Measurements from ENCODE around the gene LTBP2. TPM values are rescaled to one million over a fixed set of nuclear protein-coding genes. Genes with fewer than 3 reads are reported as not detected.

LTBP2 gene
- total RNA-seq, 1 experiment from 2014 or later = 30.0 TPM

DNA sequence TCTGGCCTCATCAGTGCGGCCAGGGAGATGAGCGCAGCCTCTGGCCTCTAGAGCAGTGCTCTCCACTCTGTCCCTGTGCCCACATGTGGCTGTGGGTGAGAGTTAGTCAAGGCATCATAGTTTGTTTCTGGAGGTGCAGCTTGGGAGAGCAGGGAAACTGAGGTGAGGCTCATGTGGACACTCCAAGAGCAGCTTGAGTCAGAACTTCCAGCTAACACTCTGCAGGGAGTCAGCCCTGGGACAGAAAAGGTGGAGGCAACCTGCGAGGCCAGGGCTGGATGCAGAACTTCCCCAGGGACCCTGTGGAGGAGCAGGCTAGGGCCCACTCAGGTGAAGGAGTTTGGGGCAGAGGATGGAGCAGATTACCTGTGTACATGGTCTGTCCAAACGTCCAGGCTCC, 107.6 kb downstream of the LTBP2 start:
- no peak for DNase-seq (ENCODE audit: low spot score)
- in situ Hi-C loops (cut with HindIII; ENCODE audit: low sequenced_read_pairs) = no loop called here

GRCh38 chr14:74503938-74504335, 108.1 kb downstream of the LTBP2 start:
- in situ Hi-C loops (cut with HindIII; ENCODE audit: low sequenced_read_pairs) = no loop called here
- no peak for DNase-seq (ENCODE audit: low spot score)

DNA sequence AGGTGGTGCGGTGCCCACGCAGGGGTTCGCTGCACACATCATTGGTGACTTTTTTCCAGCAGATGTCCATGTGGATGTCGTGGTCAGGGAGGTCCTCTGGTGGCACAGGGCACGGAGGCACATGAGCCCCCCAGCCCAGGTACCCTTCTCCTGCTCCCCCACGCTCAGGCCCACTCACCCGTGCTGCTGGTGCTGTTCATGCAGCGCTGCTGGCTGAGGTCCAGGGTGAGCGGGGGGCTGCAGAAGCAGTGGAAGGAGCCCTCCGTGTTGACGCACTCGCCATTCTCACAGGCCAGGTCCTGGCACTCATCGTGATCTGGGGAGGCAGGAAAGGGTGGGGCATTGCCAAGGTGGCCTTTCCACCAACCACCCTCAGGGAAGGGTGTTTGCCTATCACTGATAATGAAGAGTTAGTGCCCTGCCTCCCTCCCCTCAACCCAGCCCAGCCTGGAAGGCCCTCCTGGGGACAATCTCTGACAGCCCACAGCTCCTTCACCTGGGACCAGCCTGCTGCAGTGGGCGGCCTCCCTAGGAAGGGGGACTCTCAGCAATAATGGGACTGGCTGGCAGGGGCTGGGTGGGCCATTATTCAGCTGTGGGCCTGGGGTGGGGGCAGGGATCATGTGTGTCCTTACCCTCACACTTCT, 108.6 kb downstream of the LTBP2 start:
- in situ Hi-C loops (cut with HindIII; ENCODE audit: low sequenced_read_pairs) = no loop called here
- no peak for DNase-seq (ENCODE audit: low spot score)

DNA sequence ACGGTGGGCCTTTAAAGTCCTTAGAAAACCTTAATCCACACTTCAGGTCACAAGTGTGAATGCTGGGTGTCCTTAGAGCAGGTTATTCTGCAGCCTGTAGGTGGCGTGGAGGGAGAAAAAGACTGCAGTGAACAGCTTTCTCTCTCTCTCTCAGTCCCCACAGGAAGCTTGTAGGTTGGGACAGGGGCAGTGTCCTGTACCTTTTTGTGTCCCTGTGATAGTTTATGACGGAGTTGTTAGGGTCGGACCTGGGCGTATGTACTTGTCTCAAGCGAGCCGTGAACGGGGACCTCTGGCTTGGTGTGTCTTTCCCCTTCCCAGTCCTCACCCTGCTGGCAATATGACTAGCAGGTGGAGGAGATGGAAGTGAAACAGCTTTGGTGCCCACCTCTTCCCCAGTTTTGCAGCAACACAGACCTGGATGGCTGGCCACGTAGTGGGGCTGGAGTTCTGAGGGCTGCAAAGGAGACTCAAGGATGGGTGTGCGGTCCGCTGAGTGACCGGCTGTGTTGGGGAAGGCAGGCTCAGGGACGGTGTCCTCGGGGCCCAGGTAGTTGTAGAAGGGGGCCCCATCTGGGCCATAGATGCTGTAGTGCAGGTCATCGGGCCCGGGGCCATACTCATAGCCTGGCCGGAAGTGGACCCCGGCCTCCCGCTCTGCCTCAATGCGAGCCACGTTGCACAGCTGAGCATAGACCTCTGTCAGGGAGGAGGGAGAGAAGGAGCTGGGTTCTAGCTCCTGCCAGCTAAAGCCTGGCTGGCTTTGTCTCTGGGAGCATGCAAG, 109.6 kb downstream of the LTBP2 start:
- DNase-seq (ENCODE audit: low spot score) = peak; percentile 35
- in situ Hi-C loops (cut with HindIII; ENCODE audit: low sequenced_read_pairs) = no loop called here

- in situ Hi-C loops (cut with HindIII; ENCODE audit: low sequenced_read_pairs) = no loop called here
- DNase-seq (ENCODE audit: low spot score) = no peak
Observed at GRCh38 chr14:74501691-74502090, 110.3 kb downstream of the LTBP2 start.

- in situ Hi-C loops (cut with HindIII; ENCODE audit: low sequenced_read_pairs) = no loop called here
- DNase-seq (ENCODE audit: low spot score) = peak; percentile 84
Observed at GRCh38 chr14:74501135-74501614, 110.9 kb downstream of the LTBP2 start.

DNA sequence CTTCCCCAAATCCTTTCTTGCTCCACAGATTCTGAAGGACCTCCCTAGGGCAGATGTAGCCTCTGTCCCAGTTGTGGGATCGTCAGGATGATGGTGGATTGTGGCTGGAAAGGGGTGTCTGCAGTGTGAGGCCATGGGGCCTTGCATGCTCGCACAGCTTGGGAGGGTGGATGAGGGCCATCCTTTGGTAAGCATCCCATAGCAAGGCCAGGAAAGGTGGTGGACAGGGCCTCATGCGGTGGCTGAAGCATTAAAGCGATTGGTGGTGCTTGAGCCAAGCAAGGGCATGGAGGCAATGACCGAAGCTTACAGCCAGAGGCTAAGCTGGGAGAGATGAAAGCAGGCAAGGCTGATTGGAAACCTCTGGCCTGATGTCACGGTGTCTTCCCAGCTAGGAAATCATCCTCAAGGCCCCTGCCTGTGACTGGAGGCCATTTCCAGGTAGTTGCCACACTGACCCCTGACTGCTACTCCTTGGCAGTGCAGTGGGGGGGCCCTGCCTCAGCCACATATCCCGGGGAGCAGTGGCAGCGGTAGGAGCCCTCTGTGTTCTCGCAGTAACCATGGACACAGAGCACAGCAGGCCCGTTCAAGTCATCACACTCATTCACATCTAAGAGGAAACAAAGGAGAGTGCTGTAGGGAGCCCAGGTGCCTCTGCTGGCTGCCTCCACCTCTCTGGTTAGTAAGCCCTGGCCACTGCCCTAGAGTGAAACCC, 111.5 kb downstream of the LTBP2 start:
- in situ Hi-C loops (cut with HindIII; ENCODE audit: low sequenced_read_pairs) = no loop called here
- DNase-seq (ENCODE audit: low spot score) = no peak

DNA sequence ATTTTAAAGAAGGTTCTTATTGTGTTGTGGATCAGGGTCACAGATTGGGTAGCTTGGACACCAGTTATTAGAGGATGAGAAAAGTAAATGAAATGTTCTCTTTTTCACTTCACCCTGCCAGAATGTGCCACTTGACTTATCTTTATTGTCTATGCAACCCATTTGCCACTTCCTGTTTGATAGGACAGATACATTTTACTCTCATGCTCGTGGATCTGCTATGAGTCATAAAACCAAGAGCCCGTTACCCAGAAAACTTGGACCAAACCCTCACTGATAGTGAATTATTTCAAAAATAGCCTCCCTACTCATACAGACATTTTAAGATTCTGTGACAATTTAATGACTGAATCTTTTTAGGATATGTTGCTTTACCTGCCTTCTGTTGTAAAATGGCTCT, 116.7 kb downstream of the LTBP2 start:
- DNase-seq (ENCODE audit: low spot score) = no peak
- in situ Hi-C loops (cut with HindIII; ENCODE audit: low sequenced_read_pairs) = no loop called here

DNA sequence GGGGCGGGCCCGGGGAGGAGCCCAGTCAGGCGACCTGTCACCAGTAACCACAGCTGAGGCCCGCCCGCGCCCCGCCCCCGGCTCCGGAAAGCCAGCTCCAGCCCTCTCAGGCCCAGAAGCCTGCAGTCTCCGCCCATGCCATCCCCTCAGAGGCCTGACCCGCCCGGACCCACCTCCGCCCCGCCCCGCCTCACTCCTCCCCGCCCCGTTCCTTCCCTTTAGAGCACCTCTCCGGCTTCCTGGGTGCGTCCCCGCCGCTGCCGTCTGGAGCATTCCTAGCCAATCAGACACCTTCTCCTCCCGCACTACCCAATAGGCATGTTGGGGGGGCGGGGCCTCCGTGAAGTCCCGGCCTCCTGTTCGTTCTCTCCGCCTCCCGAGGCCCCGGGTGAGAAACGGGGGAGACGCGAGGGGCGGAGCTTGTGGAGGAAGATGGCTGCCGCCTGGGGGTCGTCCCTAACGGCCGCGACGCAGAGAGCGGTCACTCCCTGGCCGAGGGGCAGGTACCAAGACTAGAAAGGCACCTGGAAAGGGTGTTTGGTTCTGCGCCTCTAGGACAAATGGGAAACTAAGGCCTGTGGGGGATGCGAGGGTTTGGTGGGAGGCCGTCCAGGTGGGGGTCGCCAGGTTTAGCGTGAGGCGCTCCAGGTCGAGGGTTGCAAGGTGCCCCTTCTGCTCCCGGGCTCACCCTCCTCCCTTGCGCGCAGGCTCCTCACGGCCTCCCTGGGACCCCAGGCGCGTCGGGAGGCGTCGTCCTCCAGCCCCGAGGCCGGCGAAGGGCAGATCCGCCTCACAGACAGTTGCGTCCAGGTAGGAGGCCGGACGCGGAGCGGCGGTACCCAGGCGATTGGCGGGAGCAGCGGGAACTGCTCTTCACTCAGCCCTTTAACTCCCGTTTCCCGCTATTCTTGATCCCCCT, 118.4 kb downstream of the LTBP2 start, which contains the start of gene ISCA2:
Gene ISCA2 (plus strand): TSS at position 423 of the 919 bp plus-strand sequence. CDS start 10 bp downstream, at position 433.
- in situ Hi-C loops (cut with HindIII; ENCODE audit: low sequenced_read_pairs) = no loop called here
- peak; percentile 99 for DNase-seq (ENCODE audit: low spot score)

DNA sequence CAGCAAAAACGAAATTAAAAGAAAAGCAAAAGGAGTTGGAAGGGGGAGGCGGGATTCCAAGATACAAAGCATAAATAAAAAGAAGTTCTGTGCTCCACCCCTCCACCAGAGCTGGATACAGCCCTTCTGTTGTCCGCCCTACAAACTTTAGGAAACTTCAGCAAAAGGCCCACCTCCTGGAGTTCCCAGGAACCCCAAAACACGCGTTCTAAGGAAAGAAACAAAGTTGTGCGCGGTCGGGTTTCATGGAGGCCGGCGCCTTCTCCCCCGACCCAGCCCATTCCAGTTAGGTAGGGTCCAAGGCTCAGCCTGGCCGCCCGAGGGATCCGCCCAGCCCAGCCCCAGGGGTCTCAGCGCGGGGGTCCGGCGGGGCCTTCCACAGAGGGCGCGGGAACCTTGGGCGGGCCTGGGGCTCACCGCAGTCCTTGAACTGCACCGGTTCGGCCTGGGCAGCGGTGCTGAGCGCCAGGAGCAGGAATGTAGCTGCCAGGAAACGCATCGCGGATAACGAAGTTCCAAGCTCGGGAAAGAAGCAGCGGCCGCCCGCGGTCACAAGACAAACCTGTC, 119.2 kb downstream of the LTBP2 start, which contains the start of gene NPC2:
Gene NPC2 (minus strand): TSS at position 530 of the 567 bp plus-strand sequence. CDS start 31 bp downstream, at position 499.
- DNase-seq (ENCODE audit: low spot score) = no peak
- in situ Hi-C loops (cut with HindIII; ENCODE audit: low sequenced_read_pairs) = no loop called here

GRCh38 chr14:74491956-74492775, 119.9 kb downstream of the LTBP2 start:
- in situ Hi-C loops (cut with HindIII; ENCODE audit: low sequenced_read_pairs) = no loop called here
- DNase-seq (ENCODE audit: low spot score) = peak; percentile 56

- in situ Hi-C loops (cut with HindIII; ENCODE audit: low sequenced_read_pairs) = no loop called here
Observed at GRCh38 chr14:74490486-74490885, 121.6 kb downstream of the LTBP2 start.

DNA sequence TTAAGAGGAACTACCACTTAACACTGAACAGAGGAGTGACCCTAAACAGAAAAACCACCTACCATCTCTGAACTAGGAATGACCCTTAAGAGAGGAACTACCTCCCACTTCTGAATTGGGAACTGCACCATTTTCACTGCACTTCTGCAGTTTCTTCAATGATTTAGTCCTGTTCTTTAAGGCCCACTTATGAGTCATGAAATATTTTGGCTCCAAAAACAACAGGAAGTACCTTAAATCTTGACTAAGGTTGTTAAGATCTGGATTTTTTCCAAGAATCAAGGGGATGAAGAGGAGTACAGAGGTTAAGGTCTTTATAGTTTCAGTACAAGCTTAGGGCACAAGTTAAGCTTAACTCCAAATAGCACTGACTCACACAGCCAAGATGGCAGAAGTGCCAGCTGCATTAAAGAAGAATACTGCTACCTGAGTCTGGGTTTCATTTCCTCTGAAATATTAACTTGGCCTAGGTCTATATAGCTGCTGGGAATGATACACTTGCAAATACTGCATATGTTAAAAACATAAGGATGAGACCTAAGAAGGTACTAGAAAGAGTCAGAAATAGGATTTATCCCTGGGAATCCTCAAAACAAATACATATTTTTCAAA, 123.1 kb downstream of the LTBP2 start:
- in situ Hi-C loops (cut with HindIII; ENCODE audit: low sequenced_read_pairs) = no loop called here
- no peak for DNase-seq (ENCODE audit: low spot score)

More at GRCh38 chr14:74490486-74490885, 121.6 kb downstream of the LTBP2 start:
- no peak for DNase-seq (ENCODE audit: low spot score)

- DNase-seq (ENCODE audit: low spot score) = no peak
- in situ Hi-C loops (cut with HindIII; ENCODE audit: low sequenced_read_pairs) = no loop called here
Observed at GRCh38 chr14:74486164-74486563, 125.9 kb downstream of the LTBP2 start.

DNA sequence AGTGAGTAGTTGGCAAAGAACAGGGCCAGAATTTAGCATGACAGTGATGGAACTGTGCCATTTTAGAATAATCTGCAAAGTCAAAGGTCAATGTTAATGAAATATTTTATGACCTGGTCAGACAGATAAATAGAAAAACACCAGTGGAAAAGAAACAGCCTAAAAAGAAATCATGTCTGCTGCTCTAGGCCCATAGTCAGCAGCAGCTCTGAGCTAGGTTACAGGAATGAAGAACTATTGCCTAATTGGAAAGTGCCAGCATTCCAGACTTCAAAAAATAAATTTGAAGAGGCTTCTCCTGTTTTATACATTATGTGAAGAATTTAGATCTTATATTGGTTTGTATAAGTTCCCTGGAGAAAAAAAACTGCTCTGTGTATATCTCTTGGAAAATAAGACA, 128.7 kb downstream of the LTBP2 start:
- in situ Hi-C loops (cut with HindIII; ENCODE audit: low sequenced_read_pairs) = no loop called here
- DNase-seq (ENCODE audit: low spot score) = no peak

DNA sequence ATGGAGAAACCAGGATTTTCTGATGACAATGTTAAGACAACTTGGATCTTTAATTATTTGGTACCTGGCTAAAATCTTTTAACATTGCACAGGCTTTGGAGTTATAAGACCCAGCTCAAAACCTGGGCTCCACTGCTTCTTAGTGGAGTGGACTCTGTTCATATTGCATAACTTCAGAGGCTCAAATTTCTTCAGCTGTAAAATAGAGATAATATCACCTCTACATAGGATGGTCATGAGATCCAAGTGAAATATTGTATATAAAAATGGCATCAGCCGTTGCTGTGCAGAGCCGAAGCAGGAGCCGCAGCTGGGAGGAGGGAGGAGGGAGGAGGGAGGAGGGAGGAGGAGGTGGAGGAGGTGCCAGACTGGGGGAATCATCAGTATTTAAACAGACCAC, 129.5 kb downstream of the LTBP2 start:
- DNase-seq (ENCODE audit: low spot score) = no peak
- in situ Hi-C loops (cut with HindIII; ENCODE audit: low sequenced_read_pairs) = no loop called here

DNA sequence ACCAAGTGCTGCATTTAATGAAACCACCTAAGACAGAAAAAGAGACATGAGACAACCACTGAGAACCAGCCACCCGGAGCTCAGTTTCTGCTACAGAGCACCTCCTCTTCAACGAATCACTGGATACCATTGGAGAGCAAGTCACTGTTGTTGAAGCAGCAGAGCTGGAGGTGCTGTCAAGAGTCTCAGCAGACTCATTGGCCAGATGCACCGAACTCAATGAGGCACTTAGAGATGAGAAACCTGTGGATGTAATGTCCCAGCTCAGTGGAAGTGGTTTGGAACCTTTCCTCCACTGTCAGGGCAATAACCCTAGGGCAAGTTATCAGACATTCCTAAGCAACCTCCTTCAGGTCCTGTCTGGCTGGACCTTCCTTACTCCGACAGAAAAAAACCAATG, 132.0 kb downstream of the LTBP2 start:
- in situ Hi-C loops (cut with HindIII; ENCODE audit: low sequenced_read_pairs) = no loop called here

More for the DNA sequence above, 132.0 kb downstream of the LTBP2 start:
- no peak for DNase-seq (ENCODE audit: low spot score)

All from G401 (cell line).